Pulmonary artery endothelial cell (primary cell): ENCODE data around the gene EPAS1. TPM values are rescaled to one million over a fixed set of nuclear protein-coding genes. Genes with fewer than 3 reads are reported as not detected.

Source experiments
- DNase-seq: peaks from one replicate; pipeline ENCODE4 v3.0.0-alpha.2; 2011; ENCODE audit warnings: low read depth, low spot score
- total RNA-seq: library from RNA; depleted of rRNA; stranded (reverse); fragments of >200 nt; gene quantifications from 2 replicates; pipeline ENCODE4 v1.2.3, GENCODE V29; 2014

EPAS1 gene
- total RNA-seq, 1 donor from 2014 or later, result 115 TPM

DNA sequence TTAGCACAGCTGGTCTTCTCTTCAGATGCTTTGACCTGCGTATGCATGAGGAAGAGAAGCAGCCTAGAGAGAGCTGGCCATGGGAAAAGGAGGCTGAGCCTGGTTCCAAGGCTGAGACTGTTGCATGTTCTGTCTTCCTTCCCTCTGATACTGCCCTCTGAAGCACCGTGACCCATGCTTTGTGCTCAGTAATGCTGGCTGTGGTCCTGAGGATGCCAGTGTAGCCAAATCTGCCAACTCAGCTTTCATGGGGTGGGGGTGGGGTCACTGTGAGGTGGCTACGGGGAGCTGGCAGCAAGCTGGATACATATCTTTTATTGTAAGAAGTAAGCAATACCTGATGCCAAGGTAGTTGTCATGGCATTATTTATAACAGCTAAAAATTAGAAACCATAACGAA is 41.5 kb downstream of the EPAS1 start:
- no peak for DNase-seq

DNA sequence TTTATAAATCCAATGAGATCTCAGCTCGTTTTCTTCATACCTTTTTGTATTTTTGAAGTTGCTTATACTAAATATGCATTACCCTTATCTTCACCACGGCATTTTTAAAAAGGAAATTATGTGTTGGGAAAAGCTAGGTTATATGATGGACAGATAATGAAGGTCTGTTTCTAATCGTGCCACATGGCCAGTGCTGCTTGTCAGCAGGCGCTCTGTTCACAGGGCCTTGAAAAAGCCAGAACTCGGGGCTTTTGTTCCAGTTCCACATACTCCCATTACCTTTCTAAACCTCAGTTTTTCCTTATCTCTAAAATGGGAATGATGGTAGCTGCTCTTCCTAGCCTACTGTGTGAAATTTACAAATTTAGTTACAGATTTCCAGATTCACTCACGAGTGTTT is 42.0 kb downstream of the EPAS1 start:
- no peak for DNase-seq

DNA sequence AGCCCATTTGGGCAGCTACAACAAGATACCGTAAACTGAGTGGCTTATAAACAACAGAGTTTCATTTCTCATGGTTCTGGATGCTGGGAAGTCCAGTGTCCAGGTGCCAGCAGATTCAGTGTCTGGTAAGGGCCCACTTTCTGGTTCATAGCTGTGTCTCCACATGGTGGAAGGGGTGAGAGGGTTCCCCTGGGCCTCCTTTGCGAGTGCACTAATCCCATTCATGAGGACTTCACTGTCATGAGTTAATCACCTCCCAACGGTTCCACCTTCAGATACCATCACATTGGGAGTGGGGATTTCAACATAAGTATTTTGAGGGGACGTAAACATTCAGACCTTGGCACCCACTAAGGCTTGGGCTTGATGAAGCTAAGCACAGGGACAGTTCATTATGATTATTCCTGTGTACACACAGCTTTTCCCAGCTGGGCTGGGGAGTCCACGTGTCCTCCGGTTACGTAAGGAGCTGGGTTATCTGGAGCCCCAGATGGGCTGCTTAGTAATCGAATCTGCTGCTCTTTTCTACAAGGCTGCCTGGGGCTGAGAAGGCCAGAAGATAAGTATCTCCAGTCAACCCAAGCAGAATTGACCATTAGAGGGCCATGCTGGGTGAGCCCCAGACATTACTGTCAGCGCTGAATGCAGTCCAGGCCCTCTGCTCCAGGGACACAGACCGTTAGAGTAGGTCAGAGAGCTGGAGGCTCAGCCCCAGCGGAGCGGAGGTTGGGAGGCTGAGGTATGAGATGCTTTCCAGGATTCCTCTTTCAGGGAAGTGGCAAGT is 42.7 kb downstream of the EPAS1 start:
- peak; percentile 59 for DNase-seq

DNA sequence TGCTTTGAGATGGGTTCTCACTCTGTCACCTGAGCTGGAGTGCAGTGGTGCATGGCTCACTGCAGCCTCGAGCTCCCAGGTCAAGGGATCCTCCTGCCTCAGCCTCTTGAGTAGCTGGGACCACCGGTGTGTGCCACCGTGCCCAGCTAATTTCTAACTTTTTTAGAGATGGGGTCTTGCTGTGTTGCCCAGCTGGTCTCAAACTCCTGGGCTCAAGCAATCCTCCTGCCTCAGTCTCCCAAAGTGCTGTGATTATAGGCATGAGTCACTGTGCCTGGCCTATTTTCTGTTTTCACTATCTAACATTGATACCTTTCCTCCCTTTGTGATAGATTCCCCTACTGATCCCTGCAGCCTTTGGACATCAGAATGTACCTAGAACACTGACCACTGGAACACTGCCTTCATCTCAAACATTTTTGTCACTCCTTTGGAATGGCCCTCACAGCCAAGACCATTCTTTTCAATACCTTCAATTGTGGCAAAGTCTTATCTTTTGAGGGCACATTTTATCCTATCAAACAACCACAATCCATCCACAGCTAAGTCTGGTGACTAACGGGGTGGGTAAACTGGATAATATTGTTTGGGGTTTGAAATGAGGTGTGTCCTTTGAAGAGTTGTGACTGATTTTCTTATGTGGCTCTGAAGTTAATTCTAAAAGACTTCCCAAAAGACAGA is 43.7 kb downstream of the EPAS1 start:
- no peak for DNase-seq

DNA sequence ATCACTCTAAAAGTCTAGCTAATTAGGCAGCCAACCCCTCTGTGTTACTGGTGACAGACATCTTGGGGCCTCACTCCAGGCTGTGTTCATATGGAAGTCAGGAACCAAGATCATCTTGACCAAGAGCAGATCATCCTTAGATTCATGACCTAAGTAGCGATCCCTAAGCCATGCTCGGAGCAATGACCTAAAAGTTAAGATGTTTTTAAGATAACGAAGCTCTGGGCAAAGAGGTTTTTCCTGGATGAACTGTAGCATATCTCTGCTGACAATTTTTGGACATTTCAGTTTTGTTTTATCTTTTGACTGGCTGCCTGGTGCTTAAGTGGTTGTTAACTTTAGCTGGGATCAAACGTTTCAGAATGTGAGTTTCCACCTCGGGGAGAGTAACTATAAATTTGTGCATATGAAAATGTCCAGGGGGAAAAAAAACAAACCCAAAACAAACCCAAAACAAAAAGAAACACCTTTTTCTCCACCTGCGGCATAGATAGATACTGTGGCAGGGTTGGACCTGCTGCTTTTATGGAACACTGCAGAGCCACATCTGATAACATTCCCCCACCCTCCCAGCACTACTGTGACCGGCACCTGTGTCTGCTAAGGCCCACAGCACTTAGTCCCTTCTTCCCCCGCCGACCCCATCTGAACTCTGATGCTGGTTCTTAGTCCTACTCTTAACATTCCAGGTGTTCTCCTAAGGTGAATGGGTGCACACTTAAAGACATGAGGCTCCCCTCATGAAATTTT is 45.5 kb downstream of the EPAS1 start:
- DNase-seq, result no peak

DNA sequence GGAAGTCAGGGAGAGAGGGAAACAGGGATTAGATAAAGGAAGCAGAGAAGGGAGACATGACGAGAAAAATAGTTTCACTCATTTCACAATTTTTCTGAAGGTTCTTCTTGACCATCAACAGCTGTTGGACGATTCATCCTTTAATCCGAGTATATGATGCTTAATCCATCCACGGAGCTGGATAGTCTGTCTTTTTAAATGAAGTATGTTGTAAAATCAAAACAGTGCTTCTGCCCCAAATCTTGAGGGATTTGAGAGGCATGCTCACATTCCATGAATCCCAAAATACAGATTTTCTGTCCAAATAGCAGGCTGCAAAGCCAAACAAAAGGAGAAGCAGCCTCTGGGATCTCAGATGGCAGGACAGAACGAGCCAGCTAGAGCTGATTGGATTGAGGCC is 47.5 kb downstream of the EPAS1 start:
- no peak for DNase-seq

DNA sequence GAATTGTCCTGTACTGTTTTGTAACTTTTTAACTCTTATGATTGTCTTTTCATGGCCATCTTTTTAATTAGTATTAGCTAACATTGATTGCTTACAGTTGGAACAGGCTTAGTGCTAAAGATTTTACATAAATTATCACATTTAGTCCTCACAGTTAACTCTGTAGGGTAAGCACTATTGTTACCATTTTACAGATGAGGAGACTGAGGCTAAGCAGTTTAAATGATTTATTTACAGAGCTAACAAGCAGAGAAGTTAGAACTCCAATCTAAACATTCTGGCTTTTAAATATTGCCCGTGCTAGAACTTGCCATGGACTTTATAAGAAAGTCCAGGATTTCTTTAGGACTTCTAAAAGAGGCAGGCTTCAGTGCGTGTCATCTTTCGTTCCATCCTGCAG is 48.6 kb downstream of the EPAS1 start:
- no peak for DNase-seq

DNA sequence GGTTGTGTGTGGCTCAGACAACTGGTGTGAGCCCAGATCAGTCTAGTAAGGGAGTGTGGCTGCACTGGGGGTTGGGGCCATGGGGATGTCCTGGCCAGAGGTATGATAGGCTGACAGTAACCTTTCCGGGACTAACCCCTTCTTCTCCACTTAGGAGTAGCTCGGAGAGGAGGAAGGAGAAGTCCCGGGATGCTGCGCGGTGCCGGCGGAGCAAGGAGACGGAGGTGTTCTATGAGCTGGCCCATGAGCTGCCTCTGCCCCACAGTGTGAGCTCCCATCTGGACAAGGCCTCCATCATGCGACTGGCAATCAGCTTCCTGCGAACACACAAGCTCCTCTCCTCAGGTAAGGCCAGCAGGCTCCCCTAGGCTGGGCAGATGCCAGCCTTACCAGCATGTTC is 49.5 kb downstream of the EPAS1 start:
- no peak for DNase-seq

DNA sequence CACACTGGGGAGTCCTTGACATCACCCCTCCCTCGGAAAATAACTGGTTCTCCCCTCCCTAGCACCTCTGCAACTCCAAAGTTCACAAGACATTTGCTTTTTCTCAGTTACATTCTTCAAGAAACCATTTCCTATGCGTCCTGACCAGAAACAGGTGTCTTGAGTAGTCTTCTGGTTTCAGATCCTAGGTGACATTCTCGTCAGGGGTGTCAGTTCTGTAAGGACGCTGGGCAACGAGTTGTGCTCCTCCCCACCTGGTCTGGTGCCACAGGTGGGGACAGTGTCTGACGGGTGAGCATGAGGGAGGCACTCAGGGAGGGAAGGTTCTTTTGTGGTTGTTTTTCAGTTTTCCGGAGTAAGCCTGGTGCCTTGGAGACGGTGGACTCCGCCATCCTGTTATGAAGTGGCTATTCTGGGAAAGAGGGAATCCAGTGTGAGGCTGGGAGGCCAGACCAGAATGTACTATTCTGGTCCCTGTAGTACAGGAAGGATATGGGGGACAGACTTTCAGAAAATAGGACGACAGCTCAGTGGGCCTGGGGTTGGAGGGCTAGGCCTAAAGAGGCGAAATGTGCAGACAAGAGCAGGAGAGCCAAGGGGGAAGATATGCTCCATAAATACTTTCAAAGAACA is 50.6 kb downstream of the EPAS1 start:
- no peak for DNase-seq

DNA sequence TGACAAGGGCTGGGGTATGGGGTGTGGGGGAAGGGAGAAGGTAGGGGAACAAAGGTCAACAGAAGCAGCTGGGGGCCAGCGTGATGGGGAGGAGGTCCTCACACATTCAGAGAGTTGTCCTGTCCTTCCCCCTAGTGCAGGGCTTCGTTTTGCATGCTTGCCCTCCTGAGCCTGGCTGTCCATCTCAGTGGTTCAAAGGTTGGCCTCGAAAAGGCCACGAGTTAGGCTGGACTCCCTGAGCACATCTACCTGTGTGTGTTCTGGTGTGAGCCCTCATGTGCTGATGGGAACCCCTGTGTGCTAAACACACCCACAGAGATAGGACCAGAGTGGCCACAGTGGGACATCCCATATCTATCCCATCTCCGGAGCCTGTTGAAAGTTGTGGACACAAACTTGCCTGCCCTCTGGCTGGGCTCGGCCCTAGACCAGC is 51.9 kb downstream of the EPAS1 start:
- no peak for DNase-seq

DNA sequence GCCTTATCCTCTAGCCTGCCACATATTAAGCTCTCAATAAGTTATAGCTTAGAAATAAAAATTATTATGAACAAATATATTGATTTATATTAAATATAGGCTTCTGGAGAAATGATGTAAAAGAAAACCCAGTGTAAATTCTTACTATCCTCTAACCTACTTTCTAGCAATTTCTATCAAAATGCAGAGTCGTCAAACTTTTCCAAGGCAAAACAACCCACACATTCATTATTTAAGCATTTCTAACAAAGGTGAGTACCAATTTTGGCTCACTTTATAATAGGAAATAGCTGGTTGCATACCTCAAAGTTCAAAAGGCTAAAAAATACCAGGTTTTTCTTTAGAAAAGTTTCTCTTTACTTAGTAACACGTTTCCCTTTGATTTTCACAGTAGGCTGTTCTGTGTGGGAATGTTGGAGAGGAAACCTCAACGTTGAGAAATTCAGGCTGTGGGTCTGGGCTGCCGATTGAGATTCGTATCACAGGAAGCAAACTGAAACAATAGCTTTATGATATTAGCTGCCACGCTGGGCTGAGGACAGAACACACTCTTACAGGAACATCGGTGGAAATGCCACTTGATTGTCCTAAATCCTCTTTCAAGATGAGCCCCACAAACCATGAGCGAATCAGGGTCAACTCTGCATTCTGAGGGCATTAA is 53.0 kb downstream of the EPAS1 start:
- DNase-seq, result peak; percentile 72

DNA sequence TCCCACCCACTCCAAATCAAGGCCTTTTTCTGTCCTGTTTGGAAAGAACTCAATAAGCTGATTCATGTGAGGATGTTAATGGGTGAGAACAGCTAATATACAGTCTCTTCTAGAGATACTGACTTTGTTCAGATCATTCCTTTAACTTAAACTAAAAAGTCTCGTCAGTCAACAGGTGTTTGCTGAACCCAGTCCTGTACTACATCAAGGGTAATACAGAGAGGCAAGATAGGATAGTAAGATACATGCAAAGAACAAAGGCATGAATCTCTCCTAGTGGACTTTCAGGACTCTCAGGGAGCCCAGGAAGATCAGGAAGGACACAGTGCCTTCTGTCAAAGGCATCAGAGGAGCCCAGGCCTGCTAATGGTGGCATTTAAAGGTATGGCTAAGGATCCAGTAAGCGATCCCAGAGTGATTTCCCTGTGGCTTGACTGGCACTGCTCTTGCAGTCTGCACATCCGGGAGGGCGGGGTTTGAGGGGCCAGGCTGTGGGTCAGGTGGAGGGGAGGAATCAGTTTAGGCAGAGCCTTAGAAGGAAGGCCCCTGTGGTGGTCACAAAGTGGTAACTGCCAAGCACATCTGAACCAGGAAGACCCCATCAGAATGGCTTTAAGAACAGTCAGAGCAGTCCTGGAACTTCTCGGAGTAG is 54.0 kb downstream of the EPAS1 start:
- DNase-seq, result no peak

DNA sequence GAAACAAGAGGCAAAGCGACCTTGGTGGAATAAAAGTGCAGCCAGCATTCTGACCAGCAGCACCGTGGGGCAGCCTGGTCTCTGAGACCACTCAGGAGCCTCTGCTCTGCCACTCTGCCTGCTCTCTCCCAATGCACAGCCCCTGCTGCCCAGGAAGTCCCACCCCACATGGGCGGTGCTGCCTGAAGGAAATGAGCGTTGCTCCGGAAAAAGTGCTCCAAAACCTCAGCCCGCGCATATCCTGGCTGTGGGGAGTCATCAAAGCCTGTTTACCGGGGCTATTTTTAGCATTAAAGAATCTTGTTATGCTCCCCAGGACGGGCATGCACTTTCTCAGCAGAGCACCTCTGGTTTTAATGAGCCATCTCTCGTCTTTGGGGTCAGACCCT is 54.5 kb downstream of the EPAS1 start:
- DNase-seq, result peak; percentile 61

DNA sequence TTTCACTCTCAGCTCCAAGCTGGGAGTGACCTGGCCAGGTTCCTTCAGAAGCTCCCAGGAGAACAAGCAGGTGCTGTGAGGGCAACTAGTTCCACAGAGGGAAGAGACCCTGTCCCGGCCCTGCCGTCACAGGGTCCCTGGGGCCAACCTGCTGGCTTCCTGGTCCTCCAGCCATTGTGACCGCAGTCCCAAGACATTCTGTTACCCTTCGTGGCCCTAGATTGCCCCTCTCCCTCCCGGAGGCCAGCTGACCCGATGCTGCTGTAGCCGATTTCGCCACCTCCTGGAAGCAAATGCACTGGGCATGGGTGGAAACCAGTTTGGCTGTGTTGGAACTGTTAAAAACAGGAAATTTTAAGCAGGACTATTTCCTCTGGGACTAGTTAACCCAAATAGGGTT is 55.4 kb downstream of the EPAS1 start:
- DNase-seq, result peak; percentile 32

DNA sequence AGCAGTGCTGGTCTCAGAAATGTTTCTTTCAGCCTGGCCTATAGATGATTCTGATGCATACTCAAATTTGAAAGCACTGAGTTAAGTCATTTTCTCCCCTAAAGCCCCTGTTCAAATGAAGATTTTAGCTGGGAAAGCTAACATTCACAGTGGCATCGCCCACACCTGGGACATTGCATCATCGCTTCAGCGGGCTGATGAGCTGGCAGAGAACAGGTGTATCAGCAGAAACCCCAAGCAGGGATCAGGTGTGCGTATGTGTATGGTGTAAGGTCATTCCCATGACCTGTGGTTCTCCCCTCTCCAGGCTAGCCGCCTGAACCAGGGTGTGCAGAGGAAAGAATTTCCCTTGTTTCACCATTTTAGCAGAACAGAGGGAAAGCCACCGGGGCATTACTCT is 56.3 kb downstream of the EPAS1 start:
- no peak for DNase-seq

DNA sequence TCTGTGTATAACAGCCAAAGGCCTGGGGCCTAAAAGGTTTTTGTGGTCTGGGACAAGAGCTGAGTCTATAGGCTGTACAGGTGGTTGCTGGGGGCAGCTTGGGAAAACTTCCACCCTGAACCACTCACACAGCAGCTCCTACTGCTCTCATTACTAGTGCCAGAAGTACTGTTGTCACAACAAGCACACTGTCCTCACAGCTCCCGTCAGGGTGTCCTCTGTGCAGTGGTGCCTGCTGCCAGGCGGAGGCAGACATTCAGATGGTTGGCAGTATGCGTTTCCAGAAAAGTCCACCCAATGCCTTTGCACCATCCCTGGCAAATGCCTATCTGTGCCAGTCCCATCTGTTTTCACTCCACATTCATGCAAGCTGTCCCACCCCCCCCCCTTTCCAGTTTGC is 58.5 kb downstream of the EPAS1 start:
- no peak for DNase-seq

DNA sequence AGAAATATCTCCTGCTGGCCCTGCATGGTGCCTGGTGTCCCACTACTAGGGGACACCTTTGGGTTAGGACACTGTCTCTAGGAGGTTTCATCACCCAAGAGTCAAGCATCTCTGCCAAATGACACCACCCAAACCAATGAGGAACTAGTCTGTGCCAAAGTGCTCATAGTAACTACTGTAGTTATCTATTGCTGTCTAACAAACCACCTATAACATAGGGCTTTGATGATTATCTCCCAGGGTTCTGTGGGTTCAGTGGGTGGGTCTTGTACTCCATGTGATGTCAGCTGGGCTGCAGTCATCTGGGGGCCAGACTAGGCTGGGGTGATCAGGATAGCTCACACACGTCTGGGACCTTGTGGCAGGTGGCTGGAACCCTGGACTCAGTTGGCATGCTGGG is 59.8 kb downstream of the EPAS1 start:
- no peak for DNase-seq

DNA sequence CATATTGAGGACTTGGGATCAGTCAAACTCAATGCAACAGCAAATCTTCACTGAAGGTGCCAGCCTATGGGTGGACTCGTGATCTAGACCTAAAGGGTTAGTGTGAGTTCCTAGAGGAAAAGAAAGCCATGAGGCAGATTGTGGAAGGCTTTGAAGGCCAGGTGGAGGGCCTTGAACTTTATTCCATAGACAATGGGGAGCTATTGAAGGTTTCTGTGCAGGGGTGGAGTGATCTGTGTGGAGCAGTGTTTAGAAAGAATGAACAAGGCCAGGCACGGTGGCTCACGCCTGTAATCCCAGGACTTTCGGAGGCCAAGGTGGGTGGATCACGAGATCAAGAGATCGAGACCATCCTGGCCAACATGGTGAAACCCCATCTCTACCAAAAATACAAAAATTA is 61.5 kb downstream of the EPAS1 start:
- DNase-seq, result no peak

DNA sequence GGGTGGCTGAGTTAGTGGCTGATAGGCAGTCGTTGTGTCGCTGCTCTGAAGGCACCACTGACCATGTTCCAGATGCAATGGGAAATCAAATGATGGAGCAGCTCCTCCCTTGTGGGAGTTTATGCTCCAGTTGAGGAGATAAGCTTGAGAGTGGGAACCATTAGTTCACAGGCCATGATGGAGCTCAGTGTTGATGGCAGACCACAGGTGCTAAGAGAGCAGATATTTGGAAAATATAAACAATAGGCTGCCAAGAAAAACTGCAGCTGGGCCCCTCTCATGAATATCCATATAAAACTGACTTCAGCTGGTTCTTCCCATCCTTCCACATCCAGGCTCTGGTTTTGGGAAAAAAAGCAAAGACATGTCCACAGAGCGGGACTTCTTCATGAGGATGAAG is 63.1 kb downstream of the EPAS1 start:
- DNase-seq, result no peak

DNA sequence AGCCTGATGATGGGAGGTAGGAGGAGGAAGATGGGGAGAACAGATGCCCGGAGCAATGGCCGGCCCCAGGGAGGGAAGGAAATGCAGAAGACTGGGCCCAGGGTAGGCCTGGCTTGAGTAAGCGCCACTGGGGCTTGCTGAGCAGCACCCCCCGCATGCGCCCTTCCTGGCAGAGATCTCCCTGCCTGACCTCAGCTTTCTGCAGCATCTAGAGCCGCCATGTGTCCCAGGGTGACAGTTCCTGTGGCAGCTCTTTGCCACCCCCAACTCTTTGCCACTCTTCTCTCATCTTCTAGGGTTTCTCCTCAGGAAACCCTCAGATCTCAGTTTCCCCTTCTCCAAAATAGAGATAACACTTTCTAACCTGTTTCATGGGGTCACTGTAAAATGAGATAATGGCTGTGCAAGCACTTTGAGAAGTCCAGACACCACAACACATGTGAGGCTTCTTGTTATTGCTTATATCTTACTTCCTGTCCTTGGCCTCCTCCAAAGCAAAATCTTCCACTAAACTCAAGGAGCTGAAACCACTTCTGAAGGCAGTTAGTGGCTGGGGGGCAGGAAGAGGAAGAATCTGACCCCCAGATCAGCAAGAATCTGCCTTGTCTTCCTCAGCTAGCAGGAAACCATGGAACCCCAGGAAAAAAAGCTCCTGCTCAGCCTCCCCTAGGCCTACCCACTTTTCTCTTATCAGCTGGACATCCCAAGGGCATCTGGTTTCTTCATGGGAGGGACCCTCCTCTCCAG is 64.9 kb downstream of the EPAS1 start:
- DNase-seq, result no peak
